ENCODE data around the gene KCNQ1. TPM values are rescaled to one million over a fixed set of nuclear protein-coding genes. Genes with fewer than 3 reads are reported as not detected.

The KCNQ1 gene, protein sequence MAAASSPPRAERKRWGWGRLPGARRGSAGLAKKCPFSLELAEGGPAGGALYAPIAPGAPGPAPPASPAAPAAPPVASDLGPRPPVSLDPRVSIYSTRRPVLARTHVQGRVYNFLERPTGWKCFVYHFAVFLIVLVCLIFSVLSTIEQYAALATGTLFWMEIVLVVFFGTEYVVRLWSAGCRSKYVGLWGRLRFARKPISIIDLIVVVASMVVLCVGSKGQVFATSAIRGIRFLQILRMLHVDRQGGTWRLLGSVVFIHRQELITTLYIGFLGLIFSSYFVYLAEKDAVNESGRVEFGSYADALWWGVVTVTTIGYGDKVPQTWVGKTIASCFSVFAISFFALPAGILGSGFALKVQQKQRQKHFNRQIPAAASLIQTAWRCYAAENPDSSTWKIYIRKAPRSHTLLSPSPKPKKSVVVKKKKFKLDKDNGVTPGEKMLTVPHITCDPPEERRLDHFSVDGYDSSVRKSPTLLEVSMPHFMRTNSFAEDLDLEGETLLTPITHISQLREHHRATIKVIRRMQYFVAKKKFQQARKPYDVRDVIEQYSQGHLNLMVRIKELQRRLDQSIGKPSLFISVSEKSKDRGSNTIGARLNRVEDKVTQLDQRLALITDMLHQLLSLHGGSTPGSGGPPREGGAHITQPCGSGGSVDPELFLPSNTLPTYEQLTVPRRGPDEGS
- total RNA-seq: 10 to 100 TPM in 1 of 4 donors, 1 to 10 TPM in 3; 3.2 to 12.7 (median 5.5) TPM

DNA sequence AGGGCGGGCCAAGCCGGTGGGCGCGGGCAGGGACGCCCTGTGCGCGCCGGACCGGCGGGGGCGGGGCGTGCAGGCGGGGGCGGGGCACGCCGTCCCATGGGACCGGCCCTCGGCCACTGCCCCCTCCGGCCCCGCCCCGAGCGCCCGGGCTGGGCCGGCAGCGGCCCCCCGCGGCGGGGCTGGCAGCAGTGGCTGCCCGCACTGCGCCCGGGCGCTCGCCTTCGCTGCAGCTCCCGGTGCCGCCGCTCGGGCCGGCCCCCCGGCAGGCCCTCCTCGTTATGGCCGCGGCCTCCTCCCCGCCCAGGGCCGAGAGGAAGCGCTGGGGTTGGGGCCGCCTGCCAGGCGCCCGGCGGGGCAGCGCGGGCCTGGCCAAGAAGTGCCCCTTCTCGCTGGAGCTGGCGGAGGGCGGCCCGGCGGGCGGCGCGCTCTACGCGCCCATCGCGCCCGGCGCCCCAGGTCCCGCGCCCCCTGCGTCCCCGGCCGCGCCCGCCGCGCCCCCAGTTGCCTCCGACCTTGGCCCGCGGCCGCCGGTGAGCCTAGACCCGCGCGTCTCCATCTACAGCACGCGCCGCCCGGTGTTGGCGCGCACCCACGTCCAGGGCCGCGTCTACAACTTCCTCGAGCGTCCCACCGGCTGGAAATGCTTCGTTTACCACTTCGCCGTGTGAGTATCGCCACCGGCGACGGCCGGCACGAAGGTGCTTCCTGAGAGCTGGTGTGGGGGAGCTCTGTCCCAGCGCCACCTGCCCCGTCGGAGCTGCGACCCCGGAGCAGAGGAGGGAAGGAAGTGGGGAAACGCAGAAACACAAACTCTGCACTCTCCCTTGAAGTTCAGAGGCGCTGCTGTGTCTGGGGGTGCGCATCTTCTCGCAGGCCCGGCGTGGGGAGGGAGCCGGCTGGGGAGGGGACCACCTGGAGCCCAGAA, at the start of gene KCNQ1:
Gene KCNQ1, plus strand, starts transcription at position 188 of the 925 bp plus-strand sequence. Its CDS starts 91 bp downstream, at position 279.
- TF ChIP-seq, protein P1, sequence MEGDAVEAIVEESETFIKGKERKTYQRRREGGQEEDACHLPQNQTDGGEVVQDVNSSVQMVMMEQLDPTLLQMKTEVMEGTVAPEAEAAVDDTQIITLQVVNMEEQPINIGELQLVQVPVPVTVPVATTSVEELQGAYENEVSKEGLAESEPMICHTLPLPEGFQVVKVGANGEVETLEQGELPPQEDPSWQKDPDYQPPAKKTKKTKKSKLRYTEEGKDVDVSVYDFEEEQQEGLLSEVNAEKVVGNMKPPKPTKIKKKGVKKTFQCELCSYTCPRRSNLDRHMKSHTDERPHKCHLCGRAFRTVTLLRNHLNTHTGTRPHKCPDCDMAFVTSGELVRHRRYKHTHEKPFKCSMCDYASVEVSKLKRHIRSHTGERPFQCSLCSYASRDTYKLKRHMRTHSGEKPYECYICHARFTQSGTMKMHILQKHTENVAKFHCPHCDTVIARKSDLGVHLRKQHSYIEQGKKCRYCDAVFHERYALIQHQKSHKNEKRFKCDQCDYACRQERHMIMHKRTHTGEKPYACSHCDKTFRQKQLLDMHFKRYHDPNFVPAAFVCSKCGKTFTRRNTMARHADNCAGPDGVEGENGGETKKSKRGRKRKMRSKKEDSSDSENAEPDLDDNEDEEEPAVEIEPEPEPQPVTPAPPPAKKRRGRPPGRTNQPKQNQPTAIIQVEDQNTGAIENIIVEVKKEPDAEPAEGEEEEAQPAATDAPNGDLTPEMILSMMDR (IDR thresholded peaks at IDR 0.05; ENCODE audit: low read depth): no peak

DNA sequence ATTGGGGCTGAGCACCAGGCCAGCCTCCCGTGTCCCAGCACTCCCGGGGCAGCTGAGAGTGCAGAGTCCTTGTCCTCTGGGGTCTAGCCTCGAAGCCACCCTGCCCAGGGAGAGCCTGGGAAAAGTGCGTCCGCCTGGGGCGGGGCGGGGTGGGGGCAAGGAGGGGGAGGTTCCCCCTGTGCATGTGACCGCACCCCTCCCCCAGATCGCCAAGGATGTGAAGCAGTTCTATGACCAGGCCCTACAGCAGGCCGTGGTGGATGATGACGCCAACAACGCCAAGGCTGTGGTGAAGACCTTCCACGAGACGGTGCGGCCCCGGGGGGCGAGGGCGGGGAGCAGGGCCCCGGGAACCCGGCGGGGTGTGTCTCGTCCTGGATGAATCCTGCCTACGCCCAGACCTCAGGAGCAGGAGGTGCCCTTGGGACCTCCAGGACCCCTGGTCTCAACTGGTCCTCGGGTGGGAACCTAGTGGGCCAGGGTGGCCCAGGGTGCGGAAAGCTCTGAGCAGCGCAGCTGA, 49.5 kb upstream of the KCNQ1 start:
- TF ChIP-seq, protein P1 (IDR thresholded peaks at IDR 0.05; ENCODE audit: low read depth): no peak

DNA sequence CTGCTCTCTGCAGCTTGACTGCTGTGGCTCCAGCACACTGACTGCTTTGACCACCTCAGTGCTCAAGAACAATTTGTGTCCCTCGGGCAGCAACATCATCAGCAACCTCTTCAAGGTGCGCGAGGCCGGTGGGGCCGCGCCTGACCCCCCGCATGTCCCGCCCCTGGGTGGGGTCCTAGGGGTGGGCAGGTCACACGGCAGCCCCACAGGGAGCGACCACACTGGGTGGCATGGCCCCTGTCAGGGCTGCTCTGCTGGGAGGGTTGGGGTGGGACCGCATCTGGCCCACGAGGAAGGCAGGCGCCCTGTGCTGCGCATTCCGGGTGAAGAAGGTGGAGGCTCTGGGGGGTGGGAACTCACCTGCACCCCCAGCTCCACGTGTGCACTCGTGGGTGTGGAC, 49.0 kb upstream of the KCNQ1 start:
- TF ChIP-seq, protein P1 (IDR thresholded peaks at IDR 0.05; ENCODE audit: low read depth): no peak

DNA sequence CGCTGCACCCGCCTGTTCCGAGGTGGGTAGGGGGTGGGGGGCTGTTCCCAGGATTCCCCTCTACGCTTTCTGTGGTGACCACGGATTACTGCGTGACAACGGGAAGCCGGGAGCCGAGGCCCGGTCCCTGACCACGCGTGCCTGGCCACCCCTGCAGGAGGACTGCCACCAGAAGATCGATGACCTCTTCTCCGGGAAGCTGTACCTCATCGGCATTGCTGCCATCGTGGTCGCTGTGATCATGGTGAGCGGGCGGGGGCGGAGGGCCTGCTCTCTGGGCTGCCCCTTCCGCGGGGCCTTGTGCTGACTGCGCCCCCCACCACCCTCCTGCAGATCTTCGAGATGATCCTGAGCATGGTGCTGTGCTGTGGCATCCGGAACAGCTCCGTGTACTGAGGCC, 48.3 kb upstream of the KCNQ1 start:
- TF ChIP-seq, protein P1 (IDR thresholded peaks at IDR 0.05; ENCODE audit: low read depth): no peak

DNA sequence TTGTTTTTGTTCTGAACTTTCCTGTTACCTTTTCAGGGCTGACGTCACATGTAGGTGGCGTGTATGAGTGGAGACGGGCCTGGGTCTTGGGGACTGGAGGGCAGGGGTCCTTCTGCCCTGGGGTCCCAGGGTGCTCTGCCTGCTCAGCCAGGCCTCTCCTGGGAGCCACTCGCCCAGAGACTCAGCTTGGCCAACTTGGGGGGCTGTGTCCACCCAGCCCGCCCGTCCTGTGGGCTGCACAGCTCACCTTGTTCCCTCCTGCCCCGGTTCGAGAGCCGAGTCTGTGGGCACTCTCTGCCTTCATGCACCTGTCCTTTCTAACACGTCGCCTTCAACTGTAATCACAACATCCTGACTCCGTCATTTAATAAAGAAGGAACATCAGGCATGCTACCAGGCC, 47.8 kb upstream of the KCNQ1 start:
- TF ChIP-seq, protein P1 (IDR thresholded peaks at IDR 0.05; ENCODE audit: low read depth): no peak

DNA sequence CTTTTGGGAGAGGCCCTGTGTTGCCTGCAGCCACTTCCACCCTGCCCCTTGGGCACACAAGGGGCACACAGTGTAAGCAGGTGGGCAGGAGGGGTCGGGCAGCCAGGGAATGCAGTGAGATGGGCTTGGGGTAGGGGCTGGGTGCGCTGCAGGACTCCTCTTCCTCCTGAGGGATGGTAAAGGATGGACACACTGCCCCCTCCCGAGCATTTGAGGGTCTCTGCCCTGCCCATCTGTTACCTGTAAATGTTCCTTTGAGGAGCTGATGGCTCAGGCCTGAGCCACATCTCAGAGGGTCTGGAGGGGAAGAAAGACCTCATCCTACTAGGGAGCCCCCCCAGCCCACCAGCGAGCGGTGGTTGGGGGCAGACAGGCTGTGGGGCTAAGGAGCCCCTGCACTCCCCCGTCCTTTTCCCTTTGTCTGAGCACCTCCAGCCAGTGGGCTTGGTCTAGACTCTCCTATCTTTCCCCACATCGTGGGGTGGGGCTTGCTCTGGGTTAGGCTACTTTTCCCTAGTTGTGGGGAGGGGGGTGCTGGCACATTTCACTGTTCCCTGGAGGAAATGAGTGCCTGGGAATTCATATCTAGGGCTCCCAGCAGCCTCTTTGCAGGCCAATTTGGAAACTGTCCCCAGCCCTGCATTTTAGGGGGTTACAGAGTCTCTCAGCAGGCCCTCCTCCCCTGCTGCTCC, 46.0 kb upstream of the KCNQ1 start:
- TF ChIP-seq, protein P1 (IDR thresholded peaks at IDR 0.05; ENCODE audit: low read depth): no peak
